H1 (cell line): ENCODE data around the gene PROSER3. TPM values are rescaled to one million over a fixed set of nuclear protein-coding genes. Genes with fewer than 3 reads are reported as not detected.

Experiments used
- CTCF ChIA-PET: fragments of 300-600 bp; sonication (Branson Sonifier 250); formaldehyde crosslinking; loops from one replicate; lab custom pipeline; 2021; ENCODE audit not compliant: partially characterized antibody; lab: Charles Lee
- POLR2A ChIA-PET: fragments of 300-600 bp; sonication (Branson Sonifier 250); formaldehyde crosslinking; loops from one replicate; lab custom pipeline; 2021; ENCODE audit warnings: inconsistent platforms; ENCODE audit not compliant: partially characterized antibody; lab: Charles Lee
- DNase-seq, 2 experiments: peaks; one replicate each; pipeline versions ENCODE4 v3.0.0 to v3.0.0-alpha.2; 2010 to 2022; ENCODE audit warnings: low spot score in 2 of 2, low read depth in 1 of 2, mixed read lengths in 1 of 2
- FAIRE-seq: peaks from 2 replicates; lab custom pipeline; 2011; peaks lifted over from hg19 to GRCh38; lab: Jason Lieb, UNC
- H2AFZ ChIP-seq: 2 replicates; pipeline ENCODE4 v1.8.1; 2012; ENCODE audit warnings: low read length, inconsistent platforms
- H2AK5ac ChIP-seq: 2 replicates; pipeline ENCODE4 v1.6.1; 2013; ENCODE audit warnings: low read depth, low read length
- H2BK120ac ChIP-seq: replicated peaks from 2 replicates; pipeline ENCODE3; 2013; ENCODE audit warnings: low read depth, low read length, inconsistent platforms
- H2BK12ac ChIP-seq: 2 replicates; pipeline ENCODE4 v1.6.1; 2013; ENCODE audit warnings: low read depth, low read length
- H2BK15ac ChIP-seq: 2 replicates; pipeline ENCODE4 v1.6.1; 2013; ENCODE audit warnings: low read length
- H2BK20ac ChIP-seq: 2 replicates; pipeline ENCODE4 v1.6.1; 2013; ENCODE audit warnings: low read length
- H2BK5ac ChIP-seq: 2 replicates; pipeline ENCODE4 v1.6.1; 2013; ENCODE audit warnings: low read depth, low read length
- H3K14ac ChIP-seq: 2 replicates; pipeline ENCODE4 v1.6.1; 2013; ENCODE audit warnings: inconsistent platforms; ENCODE audit not compliant: insufficient read length
- H3K18ac ChIP-seq: 2 replicates; pipeline ENCODE4 v1.6.1; 2013; ENCODE audit warnings: low read length; ENCODE audit errors: extremely low read depth
- H3K23ac ChIP-seq: 2 replicates; pipeline ENCODE4 v1.6.1; 2013; ENCODE audit warnings: inconsistent platforms; ENCODE audit not compliant: insufficient read length
- H3K23me2 ChIP-seq: 2 replicates; pipeline ENCODE4 v1.6.1; 2013; ENCODE audit warnings: low read depth, low read length
- H3K27ac ChIP-seq: 2 replicates; pipeline ENCODE4 v1.6.1; 2011; ENCODE audit warnings: low read depth, low read length, inconsistent platforms
- H3K27me3 ChIP-seq, 4 experiments: replicated peaks in 1 of 4; 1 replicate in 1 of 4; 2 replicates in 3 of 4; pipeline versions ENCODE4 v1.6.1 to v1.8.1; 2011 to 2013; ENCODE audit warnings: low read length in 3 of 4, mild to moderate bottlenecking in 3 of 4, inconsistent platforms in 2 of 4, mixed read lengths in 2 of 4, moderate library complexity in 1 of 4; ENCODE audit not compliant: control insufficient read depth in 3 of 4, insufficient read depth in 3 of 4; ENCODE audit errors: extremely low read depth in 1 of 4
- H3K36me3 ChIP-seq, 4 experiments: 2 replicates each; pipeline versions ENCODE4 v1.6.1 to v1.8.1; 2011 to 2013; ENCODE audit warnings: mild to moderate bottlenecking in 4 of 4, low read length in 3 of 4, moderate library complexity in 2 of 4, control low read depth in 1 of 4, inconsistent platforms in 1 of 4; ENCODE audit not compliant: insufficient read depth in 4 of 4, control insufficient read depth in 2 of 4
- H3K4ac ChIP-seq: replicated peaks from 2 replicates; pipeline ENCODE3; 2013; ENCODE audit warnings: low read length, low read depth, mixed read lengths, inconsistent platforms; ENCODE audit not compliant: insufficient read length
- H3K4me1 ChIP-seq, 4 experiments: replicated peaks in 1 of 4; 1 replicate in 1 of 4; 2 replicates in 3 of 4; pipeline versions ENCODE4 v1.6.1 to v1.8.1; 2011 to 2013; ENCODE audit warnings: low read length in 3 of 4, inconsistent platforms in 2 of 4, mixed read lengths in 1 of 4; ENCODE audit not compliant: insufficient read depth in 4 of 4, control insufficient read depth in 3 of 4
- H3K4me2 ChIP-seq, 2 experiments: 2 replicates each; pipeline versions ENCODE4 v1.6.1 to v1.8.1; 2011 to 2013; ENCODE audit warnings: low read depth in 2 of 2, low read length in 2 of 2, control low read depth in 1 of 2, inconsistent platforms in 1 of 2, mild to moderate bottlenecking in 1 of 2; ENCODE audit not compliant: insufficient read depth in 1 of 2
- H3K4me3 ChIP-seq, 4 experiments: fragments of 200-600, 300-600 bp in 1 of 4; sonication (generic), shearing (Covaris generic), sonication (Bioruptor Twin) in 1 of 4; 2 replicates each; pipeline versions ENCODE4 v1.5.1 to v1.8.1; 2011 to 2016; ENCODE audit warnings: low read length in 4 of 4, low read depth in 3 of 4, control low read depth in 2 of 4, inconsistent platforms in 2 of 4, mild to moderate bottlenecking in 2 of 4, mixed read lengths in 1 of 4, moderate library complexity in 1 of 4; ENCODE audit not compliant: insufficient read depth in 2 of 4; ENCODE audit errors: extremely low read depth in 1 of 4
- H3K56ac ChIP-seq: replicated peaks from 2 replicates; pipeline ENCODE3; 2013; ENCODE audit warnings: low read depth, mild to moderate bottlenecking, mixed read lengths, low read length, inconsistent platforms; ENCODE audit not compliant: insufficient read length
- H3K79me1 ChIP-seq: 2 replicates; pipeline ENCODE4 v1.6.1; 2013; ENCODE audit warnings: low read depth, low read length, control low read depth
- H3K79me2 ChIP-seq, 2 experiments: 2 replicates each; pipeline versions ENCODE4 v1.6.1 to v1.8.1; 2012 to 2013; ENCODE audit warnings: low read length in 2 of 2, mild to moderate bottlenecking in 2 of 2, inconsistent platforms in 1 of 2; ENCODE audit not compliant: insufficient read depth in 2 of 2, control insufficient read depth in 1 of 2
- H3K9ac ChIP-seq, 4 experiments: replicated peaks in 1 of 4; 1 replicate in 1 of 4; 2 replicates in 3 of 4; pipeline versions ENCODE4 v1.6.1 to v1.8.1; 2011 to 2013; ENCODE audit warnings: low read depth in 3 of 4, low read length in 3 of 4, control low read depth in 2 of 4, mild to moderate bottlenecking in 2 of 4, moderate library complexity in 2 of 4, inconsistent platforms in 1 of 4; ENCODE audit errors: extremely low read depth in 1 of 4
- H3K9me3 ChIP-seq, 2 experiments: 2 replicates each; pipeline versions ENCODE4 v1.6.1 to v1.8.1; 2012 to 2013; ENCODE audit warnings: mild to moderate bottlenecking in 2 of 2, moderate library complexity in 2 of 2, control low read depth in 1 of 2, inconsistent platforms in 1 of 2, low read depth in 1 of 2, low read length in 1 of 2, mixed read lengths in 1 of 2; ENCODE audit not compliant: insufficient read depth in 2 of 2
- H4K20me1 ChIP-seq, 2 experiments: replicated peaks in 1 of 2; 2 replicates each; pipeline versions ENCODE3 to v1.8.1; 2011 to 2013; ENCODE audit warnings: inconsistent platforms in 2 of 2, low read length in 2 of 2, mild to moderate bottlenecking in 1 of 2; ENCODE audit not compliant: insufficient read depth in 2 of 2, control insufficient read depth in 1 of 2
- H4K5ac ChIP-seq: 2 replicates; pipeline ENCODE4 v1.6.1; 2013; ENCODE audit warnings: low read length, low read depth, mixed read lengths, inconsistent platforms; ENCODE audit not compliant: insufficient read length
- H4K8ac ChIP-seq: 2 replicates; pipeline ENCODE4 v1.8.0; 2013; ENCODE audit warnings: mild to moderate bottlenecking, moderate library complexity, low read length, inconsistent platforms; ENCODE audit not compliant: insufficient read depth; ENCODE audit errors: extremely low read depth
- H4K91ac ChIP-seq: replicated peaks from 2 replicates; pipeline ENCODE3; 2013; ENCODE audit warnings: low read length, mixed read lengths, inconsistent platforms; ENCODE audit not compliant: insufficient read length
- CEBPB ChIP-seq: IDR thresholded peaks from 2 replicates; pipeline ENCODE4 v1.6.1; 2012; ENCODE audit warnings: low read depth, low read length
- MAFK ChIP-seq: IDR thresholded peaks from 2 replicates; pipeline ENCODE4 v1.6.1; 2012; ENCODE audit warnings: low read depth, mild to moderate bottlenecking, improper control_type of control experiment, low read length
- PHF8 ChIP-seq: fragments of 200-600 bp; sonication (generic); conservative IDR thresholded peaks from 2 replicates; pipeline ENCODE4 v1.7.1; 2012; ENCODE audit warnings: low read depth, mild to moderate bottlenecking, inconsistent platforms, low read length, moderate library complexity
- RAD21 ChIP-seq, 2 experiments: IDR thresholded peaks in 1 of 2; conservative IDR thresholded peaks in 1 of 2; 2 replicates each; pipeline ENCODE4 v1.6.1; 2011; ENCODE audit warnings: low read depth in 2 of 2, low read length in 2 of 2, improper control_type of control experiment in 1 of 2, inconsistent platforms in 1 of 2, mild to moderate bottlenecking in 1 of 2, moderate library complexity in 1 of 2
- SRF ChIP-seq: IDR thresholded peaks from 2 replicates; pipeline ENCODE4 v1.6.1; 2011; ENCODE audit warnings: mild to moderate bottlenecking, low read depth, low read length, moderate library complexity
- SUZ12 ChIP-seq: fragments of 200-600 bp; sonication (generic); IDR thresholded peaks from 2 replicates; pipeline ENCODE4 v1.6.1; 2012; ENCODE audit warnings: mild to moderate bottlenecking, inconsistent platforms, low read length, moderate library complexity, mixed read lengths
- WGBS, 2 experiments: shearing (Covaris generic) in 1 of 2; methylation state at CpG; one replicate each; pipeline versions ENCODE4 v1.1.6 to v1.1.7; 2013 to 2015; ENCODE audit warnings: low lambda C conversion rate in 2 of 2, mixed read lengths in 2 of 2, inconsistent platforms in 1 of 2, low coverage in 1 of 2, missing lambda C conversion rate in 1 of 2; ENCODE audit not compliant: insufficient replicate concordance in 2 of 2, insufficient coverage in 1 of 2, insufficient read length in 1 of 2; ENCODE audit errors: extremely low coverage in 1 of 2, missing lambda C conversion rate in 1 of 2; 5-methylcytosine and 5-hydroxymethylcytosine counted together
- polyA plus RNA-seq, 7 experiments: library from polyadenylated mRNA; depleted of rRNA in 3 of 7; stranded (reverse) in 5 of 7; unstranded in 2 of 7; fragments of >200 nt in 5 of 7; fragments of 200-250 nt in 2 of 7; gene quantifications; 1 replicate in 5 of 7; 2 replicates in 1 of 7; 4 replicates in 1 of 7; pipeline versions ENCODE4 v1.2.1 to v1.2.3, GENCODE V29; 2011 to 2013; ENCODE audit warnings: missing spikeins in 2 of 7, mixed read lengths in 2 of 7
- total RNA-seq: library from RNA; stranded (reverse); fragmentation: NEBNext Ultra II Directional; extraction: Animal tissue kit (Norgen Biotek cat#: 25700); gene quantifications from 2 replicates; pipeline ENCODE4 v1.2.1, GENCODE V29; 2021
- TF ChIP-seq, protein P1 (sequence below), 3 experiments: IDR thresholded peaks; 1 replicate in 2 of 3; 2 replicates in 1 of 3; pipeline versions ENCODE4 v1.5.1 to v1.6.1; 2011; ENCODE audit warnings: low read length in 3 of 3, mild to moderate bottlenecking in 3 of 3, inconsistent platforms in 2 of 3, low read depth in 1 of 3, moderate library complexity in 1 of 3; ENCODE audit not compliant: insufficient read depth in 1 of 3; ENCODE audit errors: control extremely low read depth in 1 of 3
- TF ChIP-seq, protein P2 (sequence below): IDR thresholded peaks from 2 replicates; pipeline ENCODE4 v1.6.1; 2012; ENCODE audit warnings: low read length, inconsistent platforms

PROSER3 gene
- total and polyA plus RNA-seq, 2 of the 8 experiments (the other 6 are each of a cell fraction or from before 2014, with no cell fraction given) = 17.8 to 28.9 TPM

DNA sequence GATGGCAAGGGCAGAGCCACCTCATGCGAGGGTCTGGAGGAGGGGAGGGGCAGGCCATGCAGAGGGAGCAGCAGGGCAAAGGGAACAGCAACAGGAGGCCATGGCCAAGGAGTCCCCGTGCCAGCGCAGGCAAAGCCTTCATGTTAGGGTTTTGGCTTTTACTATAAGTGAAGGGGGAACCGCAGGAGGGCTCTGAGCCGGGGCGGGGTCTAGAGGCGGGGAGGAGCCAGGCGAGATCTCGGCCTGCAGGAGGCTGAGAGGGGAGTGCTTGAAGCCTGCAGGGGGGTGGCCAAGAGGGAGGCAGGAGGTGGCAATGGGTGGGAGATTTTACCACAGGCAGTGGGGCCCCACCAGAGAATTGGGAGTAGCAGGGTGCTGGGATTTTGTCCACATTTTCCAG lies 23.7 kb downstream of the PROSER3 start:
- DNase-seq = peak in 1 of 2 experiments; percentile 75
- H3K27me3 ChIP-seq = peaks cover 0 to 5% (median 2%) of the 10 kb centered on the region in 4 experiments; a peak in 3 of 7 replicates
- H3K9ac ChIP-seq = no peak overlapping the region
- TF ChIP-seq RAD21 (IDR thresholded peaks at IDR 0.05 in 1 of 2, conservative IDR thresholded peaks at IDR 0.05 in 1 of 2; ENCODE audit: low read depth in 2 of 2, low read length in 2 of 2) (no peak), SRF (no peak), CEBPB (no peak), SUZ12 (no peak), PHF8 (no peak), MAFK (no peak)
- TF ChIP-seq, protein P1, sequence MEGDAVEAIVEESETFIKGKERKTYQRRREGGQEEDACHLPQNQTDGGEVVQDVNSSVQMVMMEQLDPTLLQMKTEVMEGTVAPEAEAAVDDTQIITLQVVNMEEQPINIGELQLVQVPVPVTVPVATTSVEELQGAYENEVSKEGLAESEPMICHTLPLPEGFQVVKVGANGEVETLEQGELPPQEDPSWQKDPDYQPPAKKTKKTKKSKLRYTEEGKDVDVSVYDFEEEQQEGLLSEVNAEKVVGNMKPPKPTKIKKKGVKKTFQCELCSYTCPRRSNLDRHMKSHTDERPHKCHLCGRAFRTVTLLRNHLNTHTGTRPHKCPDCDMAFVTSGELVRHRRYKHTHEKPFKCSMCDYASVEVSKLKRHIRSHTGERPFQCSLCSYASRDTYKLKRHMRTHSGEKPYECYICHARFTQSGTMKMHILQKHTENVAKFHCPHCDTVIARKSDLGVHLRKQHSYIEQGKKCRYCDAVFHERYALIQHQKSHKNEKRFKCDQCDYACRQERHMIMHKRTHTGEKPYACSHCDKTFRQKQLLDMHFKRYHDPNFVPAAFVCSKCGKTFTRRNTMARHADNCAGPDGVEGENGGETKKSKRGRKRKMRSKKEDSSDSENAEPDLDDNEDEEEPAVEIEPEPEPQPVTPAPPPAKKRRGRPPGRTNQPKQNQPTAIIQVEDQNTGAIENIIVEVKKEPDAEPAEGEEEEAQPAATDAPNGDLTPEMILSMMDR (IDR thresholded peaks at IDR 0.05; ENCODE audit: control extremely low read depth in 1 of 3, insufficient read depth in 1 of 3, low read depth in 1 of 3, low read length in 3 of 3) = no peak
- TF ChIP-seq, protein P2, sequence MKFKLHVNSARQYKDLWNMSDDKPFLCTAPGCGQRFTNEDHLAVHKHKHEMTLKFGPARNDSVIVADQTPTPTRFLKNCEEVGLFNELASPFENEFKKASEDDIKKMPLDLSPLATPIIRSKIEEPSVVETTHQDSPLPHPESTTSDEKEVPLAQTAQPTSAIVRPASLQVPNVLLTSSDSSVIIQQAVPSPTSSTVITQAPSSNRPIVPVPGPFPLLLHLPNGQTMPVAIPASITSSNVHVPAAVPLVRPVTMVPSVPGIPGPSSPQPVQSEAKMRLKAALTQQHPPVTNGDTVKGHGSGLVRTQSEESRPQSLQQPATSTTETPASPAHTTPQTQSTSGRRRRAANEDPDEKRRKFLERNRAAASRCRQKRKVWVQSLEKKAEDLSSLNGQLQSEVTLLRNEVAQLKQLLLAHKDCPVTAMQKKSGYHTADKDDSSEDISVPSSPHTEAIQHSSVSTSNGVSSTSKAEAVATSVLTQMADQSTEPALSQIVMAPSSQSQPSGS = no peak

More for the DNA sequence above, 23.7 kb downstream of the PROSER3 start:
- Histone ChIP-seq H2BK5ac (no peak overlapping the region), H4K91ac (no peak overlapping the region), H3K4me1 (peaks cover 0 to 26% (median 14%) of the 10 kb centered on the region in 4 experiments; a peak in 6 of 7 replicates), H2BK12ac (no peak overlapping the region), H4K8ac (no peak overlapping the region), H3K56ac (no peak overlapping the region), H3K4me2 (peak overlapping the region in 1 of 2 experiments; percentile 45; a peak in 3 of 4 replicates), H3K23ac (no peak overlapping the region), H3K79me1 (no peaks in the 10 kb centered on the region; the same call in 1 of the 2 replicates), H2AFZ (no peak overlapping the region), H3K18ac (no peak overlapping the region), H3K36me3 (no peaks in the 10 kb centered on the region), H2BK20ac (no peak overlapping the region), H3K23me2 (peaks cover 11% of the 10 kb centered on the region), H3K14ac (no peak overlapping the region), H2BK120ac (no peak overlapping the region), H3K4ac (no peak overlapping the region), H2BK15ac (peak overlapping the region; percentile 95; the same call in 1 of the 2 replicates), H3K9me3 (no peaks in the 10 kb centered on the region), H3K27ac (no peak overlapping the region), H3K79me2 (no peaks in the 10 kb centered on the region), H3K4me3 (no peak overlapping the region; a peak in 1 of 8 replicates), H2AK5ac (0 out of 2 replicates have a peak overlapping the region, but pooled peaks have one; percentile 45), H4K5ac (no peak overlapping the region), H4K20me1 (peaks cover 0 to 12% of the 10 kb centered on the region in 2 experiments)
- POLR2A ChIA-PET = interaction anchor here (1.0 to 1.8 kb wide), 3 partner anchors 17 to 41 kb away, joined by 3 to 4 read pairs (median 4); no protein-coding TSS in a partner anchor
- no peak for FAIRE-seq
- CTCF ChIA-PET = interaction anchor here (0.8 to 1.1 kb wide), 3 partner anchors 34 to 38 kb away, joined by 3 to 5 read pairs (median 4); no protein-coding TSS in a partner anchor
- 38% methylated on average over 9 of the region's 9 CpGs; no CpG with 5 or more reads in 1 of the 2 experiments for WGBS, 2 experiments
